ENCODE measurements around the gene ARHGAP24. TPM values are rescaled to one million over a fixed set of nuclear protein-coding genes. Genes with fewer than 3 reads are reported as not detected.

The ARHGAP24 gene
- total and polyA plus RNA-seq, 2 experiments from 2014 or later, result 19.5 to 29.6 TPM

GRCh38 chr4:85862896-85863295 is 387.9 kb downstream of the ARHGAP24 start:
- H3K27me3 ChIP-seq, result no peaks in the 10 kb centered on the region
- H4K20me1 ChIP-seq (ENCODE audit: insufficient read depth, poor library complexity, severe bottlenecking), result no peaks in the 10 kb centered on the region
- no peaks in the 10 kb centered on the region for H3K36me3 ChIP-seq (replicated peaks; ENCODE audit: insufficient read depth, low read depth)
- H3K9me2 ChIP-seq (replicated peaks; ENCODE audit: insufficient read depth), result no peaks in the 10 kb centered on the region
- H3K27ac ChIP-seq, result no peak overlapping the region
- no peak overlapping the region for H3K4me2 ChIP-seq
- no peaks in the 10 kb centered on the region for H3K9me3 ChIP-seq (ENCODE audit: low read depth)
- H3K79me2 ChIP-seq, result no peaks in the 10 kb centered on the region
- 82% methylated on average over 4 of the region's 4 CpGs for WGBS (ENCODE audit: low lambda C conversion rate, missing lambda C conversion rate)
- TF ChIP-seq EZH2phosphoT487 (IDR thresholded peaks at IDR 0.05; ENCODE audit: low read depth, severe bottlenecking, unreplicated experiment), result no peak
- TF ChIP-seq CTCF (IDR thresholded peaks at IDR 0.05; ENCODE audit: poor library complexity), result no peak
- no peak for TF ChIP-seq EZH2 (IDR thresholded peaks at IDR 0.05; ENCODE audit: borderline replicate concordance)
- no peak for DNase-seq (ENCODE audit: low spot score)
- peaks cover 8% of the 10 kb centered on the region for H3K4me1 ChIP-seq (ENCODE audit: insufficient read depth)
- no peak overlapping the region for H3K4me3 ChIP-seq
- H2AFZ ChIP-seq, result no peak overlapping the region

DNA sequence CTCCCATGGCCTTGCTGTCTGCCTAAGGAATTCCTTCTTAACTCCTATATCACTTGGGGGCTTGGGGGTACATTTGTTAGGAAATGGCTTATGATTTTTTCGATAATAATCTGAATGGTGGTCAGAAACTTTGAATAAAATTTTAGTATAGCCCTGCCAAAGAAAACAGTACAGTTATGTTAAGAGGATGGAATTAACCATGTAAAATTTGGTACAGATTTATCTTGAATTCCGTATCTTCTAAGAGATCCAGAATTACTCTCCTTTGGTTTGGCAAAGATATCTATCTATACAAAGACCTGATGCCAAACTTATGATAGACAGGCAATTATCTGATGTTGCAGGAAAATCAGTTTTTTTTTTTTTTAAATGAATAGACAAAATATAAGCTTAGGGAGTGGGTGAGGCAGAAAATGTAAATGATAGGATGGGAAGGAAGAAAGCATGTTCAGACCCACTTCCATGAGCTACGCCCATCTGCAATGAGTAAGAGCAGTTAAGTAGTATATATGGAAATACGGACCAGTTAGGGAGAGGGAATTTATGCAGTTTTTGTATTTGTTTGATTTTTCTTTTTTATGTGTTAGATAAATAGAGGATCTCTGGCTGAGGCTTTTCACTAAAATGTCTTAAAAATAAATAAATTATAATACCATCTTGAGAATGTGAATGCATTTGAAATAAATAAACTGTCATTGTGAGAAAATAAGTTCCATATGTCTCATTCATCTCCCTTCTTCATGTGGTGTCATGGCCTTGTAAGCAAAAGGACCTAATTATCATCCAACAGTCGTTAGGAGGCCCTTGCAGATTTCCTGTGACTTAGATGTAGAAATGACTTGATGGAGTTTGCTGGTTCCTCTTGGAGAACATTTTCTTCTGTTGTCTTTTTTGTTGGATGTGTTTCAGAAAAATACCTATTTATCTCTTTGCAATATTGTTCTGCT is 389.6 kb downstream of the ARHGAP24 start:
- H3K4me1 ChIP-seq (ENCODE audit: insufficient read depth), result peaks cover 8% of the 10 kb centered on the region
- no peak overlapping the region for H2AFZ ChIP-seq
- H3K4me3 ChIP-seq, result no peak overlapping the region
- no peaks in the 10 kb centered on the region for H4K20me1 ChIP-seq (ENCODE audit: insufficient read depth, poor library complexity, severe bottlenecking)
- no peaks in the 10 kb centered on the region for H3K27me3 ChIP-seq
- TF ChIP-seq EZH2 (IDR thresholded peaks at IDR 0.05; ENCODE audit: borderline replicate concordance) (no peak), CTCF (IDR thresholded peaks at IDR 0.05; ENCODE audit: poor library complexity) (no peak), EZH2phosphoT487 (IDR thresholded peaks at IDR 0.05; ENCODE audit: low read depth, severe bottlenecking, unreplicated experiment) (no peak)
- no peaks in the 10 kb centered on the region for H3K79me2 ChIP-seq
- no peak overlapping the region for H3K4me2 ChIP-seq
- H3K27ac ChIP-seq, result no peak overlapping the region
- WGBS (ENCODE audit: low lambda C conversion rate, missing lambda C conversion rate), result 74% methylated on average over 5 of the region's 5 CpGs
- H3K9me3 ChIP-seq (ENCODE audit: low read depth), result no peaks in the 10 kb centered on the region
- no peak for DNase-seq (ENCODE audit: low spot score)
- H3K36me3 ChIP-seq (replicated peaks; ENCODE audit: insufficient read depth, low read depth), result no peaks in the 10 kb centered on the region
- no peaks in the 10 kb centered on the region for H3K9me2 ChIP-seq (replicated peaks; ENCODE audit: insufficient read depth)

DNA sequence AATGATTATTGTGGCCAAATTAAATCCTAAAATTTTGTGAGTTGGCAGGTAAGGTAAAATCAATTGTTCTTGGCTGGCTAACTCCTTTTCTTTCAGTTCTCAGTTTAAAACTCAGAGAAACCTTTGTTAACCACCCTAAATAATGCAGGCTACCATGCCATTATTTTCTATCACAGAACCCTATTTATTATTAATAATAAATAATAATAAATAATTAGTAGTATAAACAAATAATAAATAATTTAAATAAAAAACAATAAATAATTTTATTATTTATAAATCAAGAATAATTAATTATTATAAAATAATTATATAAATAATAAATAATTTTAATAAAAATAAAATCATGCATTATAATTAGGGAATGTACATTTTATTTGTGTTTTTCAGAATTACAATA is 390.3 kb downstream of the ARHGAP24 start:
- Histone ChIP-seq H3K4me1 (ENCODE audit: insufficient read depth) (peaks cover 8% of the 10 kb centered on the region), H3K27ac (no peak overlapping the region)
- DNase-seq (ENCODE audit: low spot score), result no peak

More for the DNA sequence above, 390.3 kb downstream of the ARHGAP24 start:
- Histone ChIP-seq H4K20me1 (ENCODE audit: insufficient read depth, poor library complexity, severe bottlenecking) (no peaks in the 10 kb centered on the region), H2AFZ (no peak overlapping the region), H3K36me3 (replicated peaks; ENCODE audit: insufficient read depth, low read depth) (no peaks in the 10 kb centered on the region), H3K9me2 (replicated peaks; ENCODE audit: insufficient read depth) (no peaks in the 10 kb centered on the region), H3K27me3 (no peaks in the 10 kb centered on the region), H3K4me2 (no peak overlapping the region), H3K79me2 (no peaks in the 10 kb centered on the region), H3K4me3 (no peak overlapping the region), H3K9me3 (ENCODE audit: low read depth) (no peaks in the 10 kb centered on the region)
- TF ChIP-seq EZH2phosphoT487 (IDR thresholded peaks at IDR 0.05; ENCODE audit: low read depth, severe bottlenecking, unreplicated experiment), result no peak
- no peak for TF ChIP-seq CTCF (IDR thresholded peaks at IDR 0.05; ENCODE audit: poor library complexity)
- TF ChIP-seq EZH2 (IDR thresholded peaks at IDR 0.05; ENCODE audit: borderline replicate concordance), result no peak
